ENCODE results near the gene NOS3. TPM values are rescaled to one million over a fixed set of nuclear protein-coding genes. Genes with fewer than 3 reads are reported as not detected.
A peak's percentile ranks its signal among the peaks of the same experiment; 100 is the strongest.

The NOS3 gene
- total and polyA plus RNA-seq, 9 of the 15 experiments (the other 6 are each of a cell fraction or from before 2014, with no cell fraction given): 1.1 to 121 (median 23.6) TPM

GRCh38 chr7:151057989-151058780 is 67.4 kb downstream of the NOS3 start (continued):
- TF ChIP-seq, protein P1, sequence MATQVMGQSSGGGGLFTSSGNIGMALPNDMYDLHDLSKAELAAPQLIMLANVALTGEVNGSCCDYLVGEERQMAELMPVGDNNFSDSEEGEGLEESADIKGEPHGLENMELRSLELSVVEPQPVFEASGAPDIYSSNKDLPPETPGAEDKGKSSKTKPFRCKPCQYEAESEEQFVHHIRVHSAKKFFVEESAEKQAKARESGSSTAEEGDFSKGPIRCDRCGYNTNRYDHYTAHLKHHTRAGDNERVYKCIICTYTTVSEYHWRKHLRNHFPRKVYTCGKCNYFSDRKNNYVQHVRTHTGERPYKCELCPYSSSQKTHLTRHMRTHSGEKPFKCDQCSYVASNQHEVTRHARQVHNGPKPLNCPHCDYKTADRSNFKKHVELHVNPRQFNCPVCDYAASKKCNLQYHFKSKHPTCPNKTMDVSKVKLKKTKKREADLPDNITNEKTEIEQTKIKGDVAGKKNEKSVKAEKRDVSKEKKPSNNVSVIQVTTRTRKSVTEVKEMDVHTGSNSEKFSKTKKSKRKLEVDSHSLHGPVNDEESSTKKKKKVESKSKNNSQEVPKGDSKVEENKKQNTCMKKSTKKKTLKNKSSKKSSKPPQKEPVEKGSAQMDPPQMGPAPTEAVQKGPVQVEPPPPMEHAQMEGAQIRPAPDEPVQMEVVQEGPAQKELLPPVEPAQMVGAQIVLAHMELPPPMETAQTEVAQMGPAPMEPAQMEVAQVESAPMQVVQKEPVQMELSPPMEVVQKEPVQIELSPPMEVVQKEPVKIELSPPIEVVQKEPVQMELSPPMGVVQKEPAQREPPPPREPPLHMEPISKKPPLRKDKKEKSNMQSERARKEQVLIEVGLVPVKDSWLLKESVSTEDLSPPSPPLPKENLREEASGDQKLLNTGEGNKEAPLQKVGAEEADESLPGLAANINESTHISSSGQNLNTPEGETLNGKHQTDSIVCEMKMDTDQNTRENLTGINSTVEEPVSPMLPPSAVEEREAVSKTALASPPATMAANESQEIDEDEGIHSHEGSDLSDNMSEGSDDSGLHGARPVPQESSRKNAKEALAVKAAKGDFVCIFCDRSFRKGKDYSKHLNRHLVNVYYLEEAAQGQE (IDR thresholded peaks at IDR 0.05; ENCODE audit: borderline replicate concordance): peak; percentile 7; the same call in 1 of the 2 replicates
- TF ChIP-seq, protein P1 (CRISPR knock-in tag; IDR thresholded peaks at IDR 0.05; ENCODE audit: low read depth): 0 out of 2 replicates have a peak, but pooled peaks have one; percentile 9
- TF ChIP-seq FOXK1 (CRISPR knock-in tag; IDR thresholded peaks at IDR 0.05; ENCODE audit: borderline replicate concordance) (peak; percentile 88; the same call in 1 of the 2 replicates), TCF7L2 (IDR thresholded peaks at IDR 0.05; ENCODE audit: low read depth, low read length) (peak; percentile 80), TAF15 (IDR thresholded peaks at IDR 0.05; ENCODE audit: low read depth, low read length) (no peak), BCL6 (CRISPR knock-in tag; IDR thresholded peaks at IDR 0.05) (0 out of 2 replicates have a peak, but pooled peaks have one; percentile 48), ZFP1 (CRISPR knock-in tag; IDR thresholded peaks at IDR 0.05) (no peak), COPS2 (conservative IDR thresholded peaks at IDR 0.05) (no peak), PML (IDR thresholded peaks at IDR 0.05; ENCODE audit: low read length) (0 out of 2 replicates have a peak, but pooled peaks have one; percentile 19), NR2F6 (CRISPR knock-in tag; IDR thresholded peaks at IDR 0.05) (peak; percentile 4; the same call in 1 of the 2 replicates), EZH2 (IDR thresholded peaks at IDR 0.05; ENCODE audit: borderline replicate concordance, low read depth, low read length) (no peak)
- TF ChIP-seq, protein P2, sequence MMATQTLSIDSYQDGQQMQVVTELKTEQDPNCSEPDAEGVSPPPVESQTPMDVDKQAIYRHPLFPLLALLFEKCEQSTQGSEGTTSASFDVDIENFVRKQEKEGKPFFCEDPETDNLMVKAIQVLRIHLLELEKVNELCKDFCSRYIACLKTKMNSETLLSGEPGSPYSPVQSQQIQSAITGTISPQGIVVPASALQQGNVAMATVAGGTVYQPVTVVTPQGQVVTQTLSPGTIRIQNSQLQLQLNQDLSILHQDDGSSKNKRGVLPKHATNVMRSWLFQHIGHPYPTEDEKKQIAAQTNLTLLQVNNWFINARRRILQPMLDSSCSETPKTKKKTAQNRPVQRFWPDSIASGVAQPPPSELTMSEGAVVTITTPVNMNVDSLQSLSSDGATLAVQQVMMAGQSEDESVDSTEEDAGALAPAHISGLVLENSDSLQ (IDR thresholded peaks at IDR 0.05): peak; percentile 4

Measured in K562 (cell line).